HepG2 (cell line): Measurements from ENCODE around the gene FAM193A. TPM values are rescaled to one million over a fixed set of nuclear protein-coding genes. Genes with fewer than 3 reads are reported as not detected.

Experiments
- ATAC-seq: fragments of 200-7000 bp; cut with Tn5 transposase; 3 replicates; pipeline ENCODE4 v1.9.1; 2020; ENCODE audit warnings: mild to moderate bottlenecking, moderate library complexity
- BruUV-seq: library from RNA; stranded (reverse); fragments of 400-500 nt; replicated peaks from 2 replicates; lab custom pipeline; 2021; lab: Mats Ljungman, UMichigan
- CTCF ChIA-PET: fragments of 300-600 bp; formaldehyde crosslinking; extraction: SDS; loops from one replicate; lab custom pipeline; 2021; ENCODE audit warnings: low total read pairs, inconsistent platforms, low intra/inter-chr PET ratio; lab: Yijun Ruan, JAX
- POLR2A ChIA-PET: fragments of 350-600 bp; sonication (Branson Sonifier 250); formaldehyde crosslinking; loops from one replicate; lab custom pipeline; 2020; ENCODE audit warnings: antibody characterized with exemption, inconsistent platforms; lab: Yijun Ruan, JAX
- DNase-seq: peaks from one replicate; pipeline ENCODE4 v3.0.0-alpha.2; 2015; ENCODE audit warnings: low spot score
- FAIRE-seq: peaks from 3 replicates; lab custom pipeline; 2011; peaks lifted over from hg19 to GRCh38; lab: Jason Lieb, UNC
- H2AFZ ChIP-seq: one replicate; pipeline ENCODE4 v1.6.1; 2011; ENCODE audit warnings: low read length, inconsistent platforms
- H3K27ac ChIP-seq: fragments of 300-600 bp; 3 replicates; pipeline ENCODE4 v1.8.0; 2011; ENCODE audit warnings: mixed run types, mild to moderate bottlenecking, mixed read lengths, low read length, inconsistent platforms; ENCODE audit not compliant: insufficient read depth; ENCODE audit errors: extremely low read length
- H3K27me3 ChIP-seq, 2 experiments: fragments of 200-600 bp in 1 of 2; 2 replicates in 1 of 2; 3 replicates in 1 of 2; pipeline versions ENCODE4 v1.6.0 to v1.8.0; 2011; ENCODE audit warnings: low read length in 2 of 2, mild to moderate bottlenecking in 2 of 2, moderate library complexity in 2 of 2, inconsistent platforms in 1 of 2; ENCODE audit not compliant: insufficient read depth in 2 of 2, control insufficient read depth in 1 of 2
- H3K36me3 ChIP-seq, 2 experiments: fragments of 200-600 bp in 1 of 2; replicated peaks in 1 of 2; 2 replicates in 1 of 2; 3 replicates in 1 of 2; pipeline versions ENCODE4 v1.5.1 to v1.8.0; 2011; ENCODE audit warnings: low read length in 2 of 2, inconsistent platforms in 1 of 2; ENCODE audit not compliant: insufficient read depth in 2 of 2, control insufficient read depth in 1 of 2
- H3K4me1 ChIP-seq: 2 replicates; pipeline ENCODE4 v1.5.1; 2012; ENCODE audit warnings: low read length, inconsistent platforms; ENCODE audit not compliant: insufficient read depth
- H3K4me2 ChIP-seq: 2 replicates; pipeline ENCODE4 v1.6.0; 2011; ENCODE audit warnings: low read depth, low read length, inconsistent platforms
- H3K4me3 ChIP-seq, 3 experiments: fragments of 200-600 bp in 1 of 3; sonication (generic), shearing (Covaris generic) in 1 of 3; replicated peaks in 1 of 3; 2 replicates each; pipeline ENCODE4 v1.5.1; 2011 to 2016; ENCODE audit warnings: low read length in 3 of 3, inconsistent platforms in 2 of 3, low read depth in 2 of 3, mild to moderate bottlenecking in 2 of 3, control low read depth in 1 of 3, mixed read lengths in 1 of 3; ENCODE audit not compliant: insufficient read depth in 1 of 3
- H3K79me2 ChIP-seq: one replicate; pipeline ENCODE4 v1.6.1; 2011; ENCODE audit warnings: low read length, inconsistent platforms; ENCODE audit not compliant: insufficient read depth
- H3K9ac ChIP-seq: 2 replicates; pipeline ENCODE4 v1.6.0; 2011; ENCODE audit warnings: mild to moderate bottlenecking, low read depth, low read length, inconsistent platforms; ENCODE audit not compliant: insufficient read depth
- H3K9me3 ChIP-seq: 2 replicates; pipeline ENCODE4 v1.5.1; 2012; ENCODE audit warnings: mild to moderate bottlenecking, low read length
- H4K20me1 ChIP-seq: 2 replicates; pipeline ENCODE4 v1.6.0; 2011; ENCODE audit warnings: inconsistent platforms, mild to moderate bottlenecking, low read length, moderate library complexity; ENCODE audit not compliant: insufficient read depth
- AGO2 ChIP-seq: fragments of 200-400 bp; formaldehyde crosslinking; optimal IDR thresholded peaks from 2 replicates; pipeline ENCODE3; 2017; ENCODE audit warnings: mild to moderate bottlenecking, low read depth, low read length, moderate library complexity
- ATF6 ChIP-seq: sonication (generic); formaldehyde crosslinking; conservative IDR thresholded peaks from 2 replicates; pipeline ENCODE4 v1.4.0; 2020; ENCODE audit warnings: missing genetic modification reagents
- EZH2 ChIP-seq: conservative IDR thresholded peaks from 2 replicates; pipeline ENCODE4 v1.6.1; 2012; ENCODE audit warnings: mild to moderate bottlenecking, low read depth, low read length, moderate library complexity
- HOXA5 ChIP-seq: sonication (generic); formaldehyde crosslinking; IDR thresholded peaks from 2 replicates; pipeline ENCODE4 v1.4.0; 2020; ENCODE audit warnings: missing genetic modification reagents
- NCOR1 ChIP-seq: fragments of 200-600 bp; sonication (generic); IDR thresholded peaks from 2 replicates; pipeline ENCODE4 v1.7.0; 2017; ENCODE audit warnings: antibody characterized with exemption, low read length, borderline replicate concordance
- PBX2 ChIP-seq: IDR thresholded peaks from 2 replicates; pipeline ENCODE4 v1.6.1; 2016; ENCODE audit warnings: control low read depth
- ZGPAT ChIP-seq: IDR thresholded peaks from 2 replicates; pipeline ENCODE4 v1.6.1; 2016; ENCODE audit warnings: mild to moderate bottlenecking
- ZNF224 ChIP-seq: sonication (generic); formaldehyde crosslinking; IDR thresholded peaks from 2 replicates; pipeline ENCODE4 v1.5.0; 2020; ENCODE audit warnings: mild to moderate bottlenecking, missing genetic modification reagents
- ZNF335 ChIP-seq: sonication (generic); formaldehyde crosslinking; IDR thresholded peaks from 2 replicates; pipeline ENCODE4 v1.4.0; 2020; ENCODE audit warnings: missing genetic modification reagents
- ZNF557 ChIP-seq: sonication (generic); formaldehyde crosslinking; IDR thresholded peaks from 2 replicates; pipeline ENCODE4 v1.4.0; 2020; ENCODE audit warnings: missing genetic modification reagents
- ZNF564 ChIP-seq: sonication (generic); formaldehyde crosslinking; IDR thresholded peaks from 2 replicates; pipeline ENCODE4 v1.8.1; 2023; ENCODE audit warnings: mild to moderate bottlenecking, missing genetic modification reagents
- ZNF616 ChIP-seq: sonication (generic); formaldehyde crosslinking; IDR thresholded peaks from 2 replicates; pipeline ENCODE4 v1.5.0; 2020; ENCODE audit warnings: low read depth, mild to moderate bottlenecking, missing genetic modification reagents
- ZNF781 ChIP-seq: sonication (generic); formaldehyde crosslinking; IDR thresholded peaks from 2 replicates; pipeline ENCODE4 v1.5.1; 2020; ENCODE audit warnings: borderline replicate concordance, mild to moderate bottlenecking, missing genetic modification reagents; ENCODE audit errors: not compliant biosample characterization
- WGBS: methylation state at CpG from one replicate; pipeline ENCODE4 v1.1.6; 2017; ENCODE audit warnings: low lambda C conversion rate; 5-methylcytosine and 5-hydroxymethylcytosine counted together
- in situ Hi-C: cut with HindIII; loops from 2 replicates; pipeline ENCODE4 v1.10.0; 2017; ENCODE audit warnings: low pct_unique_long_range_greater_than_20kb; ENCODE audit not compliant: extremely low pct_ligation_motif_present
- intact Hi-C: fragments of 100-400 bp; cut with micrococcal nuclease; formaldehyde crosslinking; loops from one replicate; pipeline ENCODE4 v1.10.0; 2022; ENCODE audit not compliant: unreplicated experiment
- polyA plus RNA-seq, 8 experiments: library from polyadenylated mRNA; depleted of rRNA in 3 of 8; stranded (reverse) in 7 of 8; unstranded in 1 of 8; fragments of >200 nt; fragmentation: Illumina TruSeq in 4 of 8; extraction: Trizol in 4 of 8; gene quantifications; 2 replicates each; pipeline versions ENCODE4 v1.2.1 to v1.2.3, GENCODE V29; 2011 to 2016; ENCODE audit warnings: low read depth in 4 of 8, missing spikeins in 1 of 8, mixed read lengths in 1 of 8; ENCODE audit not compliant: insufficient read depth in 1 of 8
- total RNA-seq, 5 experiments: library from RNA; depleted of rRNA; stranded (reverse); fragments of >200 nt; fragmentation: Illumina TruSeq; extraction: Trizol; gene quantifications; 2 replicates each; pipeline ENCODE4 v1.2.3, GENCODE V29; 2016; ENCODE audit warnings: low read depth in 1 of 5
- TF ChIP-seq, protein P1 (sequence below): sonication (generic); formaldehyde crosslinking; IDR thresholded peaks from 2 replicates; pipeline ENCODE4 v1.5.0; 2020; ENCODE audit warnings: missing genetic modification reagents

The FAM193A gene
- total and polyA plus RNA-seq, 2 of the 13 experiments (the other 11 are each of a cell fraction or from before 2014, with no cell fraction given): 5.7 to 8.7 TPM

GRCh38 chr4:2691313-2691712 is 154.9 kb downstream of the FAM193A start:
- H3K4me3 ChIP-seq: no peak overlapping the region
- ChIA-PET CTCF (no interaction called here), POLR2A (no interaction called here)
- no peaks in the 10 kb centered on the region for H3K79me2 ChIP-seq
- WGBS: 93% methylated on average over 5 of the region's 5 CpGs
- in situ Hi-C loops: no loop called here
- ATAC-seq (no peak), FAIRE-seq (no peak), DNase-seq (no peak)
- no peak overlapping the region for H3K4me2 ChIP-seq
- intact Hi-C loops: no loop called here
- H3K36me3 ChIP-seq: peaks cover 33 to 84% of the 10 kb centered on the region in 2 experiments
- no TSS peak for BruUV-seq
- no peak for TF ChIP-seq ZNF781 (CRISPR knock-in tag)
- no peak for TF ChIP-seq ZNF224 (CRISPR knock-in tag)
- no peak for TF ChIP-seq ZGPAT
- no peak overlapping the region for H2AFZ ChIP-seq
- H3K4me1 ChIP-seq: no peaks in the 10 kb centered on the region
- no peaks in the 10 kb centered on the region for H3K27me3 ChIP-seq
- no peaks in the 10 kb centered on the region for H3K9me3 ChIP-seq
- 0 out of 2 replicates have a peak, but pooled peaks cover 2% of the 10 kb centered on the region for H4K20me1 ChIP-seq
- H3K9ac ChIP-seq: no peak overlapping the region
- no peak overlapping the region for H3K27ac ChIP-seq

GRCh38 chr4:2691952-2692435 is 155.5 kb downstream of the FAM193A start:
- H3K27ac ChIP-seq: no peak overlapping the region
- intact Hi-C loops (no loop called here), in situ Hi-C loops (no loop called here)
- DNase-seq: no peak
- no peaks in the 10 kb centered on the region for H3K27me3 ChIP-seq
- no peak for ATAC-seq
- H3K9me3 ChIP-seq: no peaks in the 10 kb centered on the region
- H3K4me3 ChIP-seq: no peak overlapping the region
- H3K4me2 ChIP-seq: no peak overlapping the region
- BruUV-seq: TSS peak; percentile 25
- H3K9ac ChIP-seq: no peak overlapping the region
- ChIA-PET CTCF (no interaction called here), POLR2A (no interaction called here)
- no peaks in the 10 kb centered on the region for H3K79me2 ChIP-seq
- H3K4me1 ChIP-seq: peaks cover 3% of the 10 kb centered on the region
- H2AFZ ChIP-seq: no peak overlapping the region
- WGBS: 95% methylated on average over 7 of the region's 7 CpGs
- 0 out of 2 replicates have a peak, but pooled peaks cover 2% of the 10 kb centered on the region for H4K20me1 ChIP-seq
- FAIRE-seq: no peak
- H3K36me3 ChIP-seq: peaks cover 37 to 84% of the 10 kb centered on the region in 2 experiments
- TF ChIP-seq NCOR1: no peak
- no peak for TF ChIP-seq AGO2
- TF ChIP-seq EZH2: no peak
- TF ChIP-seq PBX2: no peak
- TF ChIP-seq ATF6 (CRISPR knock-in tag): no peak
- no peak for TF ChIP-seq ZNF557 (CRISPR knock-in tag)
- TF ChIP-seq ZNF616 (CRISPR knock-in tag): no peak
- no peak for TF ChIP-seq ZNF564 (CRISPR knock-in tag)
- no peak for TF ChIP-seq ZNF335 (CRISPR knock-in tag)
- TF ChIP-seq, protein P1, sequence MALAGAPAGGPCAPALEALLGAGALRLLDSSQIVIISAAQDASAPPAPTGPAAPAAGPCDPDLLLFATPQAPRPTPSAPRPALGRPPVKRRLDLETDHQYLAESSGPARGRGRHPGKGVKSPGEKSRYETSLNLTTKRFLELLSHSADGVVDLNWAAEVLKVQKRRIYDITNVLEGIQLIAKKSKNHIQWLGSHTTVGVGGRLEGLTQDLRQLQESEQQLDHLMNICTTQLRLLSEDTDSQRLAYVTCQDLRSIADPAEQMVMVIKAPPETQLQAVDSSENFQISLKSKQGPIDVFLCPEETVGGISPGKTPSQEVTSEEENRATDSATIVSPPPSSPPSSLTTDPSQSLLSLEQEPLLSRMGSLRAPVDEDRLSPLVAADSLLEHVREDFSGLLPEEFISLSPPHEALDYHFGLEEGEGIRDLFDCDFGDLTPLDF (CRISPR knock-in tag): no peak
- no peak for TF ChIP-seq HOXA5
